GM12892 (cell line): ENCODE results near the gene VSTM2B.

ENCODE experiments used
- POLR2A ChIP-seq: IDR thresholded peaks from 2 replicates; pipeline ENCODE4 v1.6.1; 2011; ENCODE audit warnings: low read depth, low read length, control low read depth
- POLR2AphosphoS5 ChIP-seq: IDR thresholded peaks from 2 replicates; pipeline ENCODE4 v1.6.1; 2011; ENCODE audit warnings: low read depth, low read length, control low read depth
- TAF1 ChIP-seq: IDR thresholded peaks from 2 replicates; pipeline ENCODE4 v1.6.1; 2011; ENCODE audit warnings: low read depth, mild to moderate bottlenecking, control low read depth, low read length, borderline replicate concordance

DNA sequence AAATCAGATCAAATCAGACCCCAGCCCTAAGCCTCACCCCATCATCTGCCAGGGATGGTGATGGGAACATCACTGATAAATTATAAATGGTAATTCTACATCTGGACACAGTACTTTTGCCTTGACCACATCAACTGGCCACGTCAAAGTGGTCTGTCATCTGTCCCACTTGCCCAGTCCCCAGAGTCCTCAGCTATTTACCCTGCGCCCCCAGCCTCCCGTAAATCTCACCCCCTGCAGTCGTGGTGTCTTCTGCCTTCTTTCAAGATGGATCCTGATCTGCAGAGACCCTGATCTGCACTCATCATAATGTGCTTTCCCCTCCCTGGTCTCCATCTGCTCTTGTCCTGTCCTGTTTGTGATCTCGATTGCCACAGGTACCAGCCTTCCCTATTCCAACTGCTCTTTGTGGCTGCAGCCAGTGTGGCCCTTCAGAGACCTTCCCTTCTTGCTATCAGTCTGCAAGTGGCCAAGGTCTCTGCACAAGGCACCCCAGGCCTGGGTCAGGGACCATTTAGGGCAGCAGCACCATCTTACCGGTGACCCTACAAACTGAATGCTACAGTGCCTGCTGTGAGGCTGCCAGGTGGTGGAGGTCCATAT lies 53.6 kb downstream of the VSTM2B start:
- no peak for TF ChIP-seq POLR2AphosphoS5
- no peak for TF ChIP-seq POLR2A
- no peak for TF ChIP-seq TAF1
